Stimulated activated CD4-positive, alpha-beta T cell treated with anti-CD3 and anti-CD28 coated beads, Interleukin-15, amount 100 ng/mL, for 1 hour (primary cell): ENCODE data around the gene CBX6.
"Not testable (repeated sequence)": the region's sequence is repeated elsewhere in the genome, so short reads cannot be mapped to it uniquely, and the experiment has no call there.

Experiments
- DNase-seq, 2 donors: peaks; one replicate each; pipeline ENCODE4 v3.0.0-alpha.2; 2020; ENCODE audit warnings: low read depth in 1 of 2, low spot score in 1 of 2

The CBX6 gene

DNA sequence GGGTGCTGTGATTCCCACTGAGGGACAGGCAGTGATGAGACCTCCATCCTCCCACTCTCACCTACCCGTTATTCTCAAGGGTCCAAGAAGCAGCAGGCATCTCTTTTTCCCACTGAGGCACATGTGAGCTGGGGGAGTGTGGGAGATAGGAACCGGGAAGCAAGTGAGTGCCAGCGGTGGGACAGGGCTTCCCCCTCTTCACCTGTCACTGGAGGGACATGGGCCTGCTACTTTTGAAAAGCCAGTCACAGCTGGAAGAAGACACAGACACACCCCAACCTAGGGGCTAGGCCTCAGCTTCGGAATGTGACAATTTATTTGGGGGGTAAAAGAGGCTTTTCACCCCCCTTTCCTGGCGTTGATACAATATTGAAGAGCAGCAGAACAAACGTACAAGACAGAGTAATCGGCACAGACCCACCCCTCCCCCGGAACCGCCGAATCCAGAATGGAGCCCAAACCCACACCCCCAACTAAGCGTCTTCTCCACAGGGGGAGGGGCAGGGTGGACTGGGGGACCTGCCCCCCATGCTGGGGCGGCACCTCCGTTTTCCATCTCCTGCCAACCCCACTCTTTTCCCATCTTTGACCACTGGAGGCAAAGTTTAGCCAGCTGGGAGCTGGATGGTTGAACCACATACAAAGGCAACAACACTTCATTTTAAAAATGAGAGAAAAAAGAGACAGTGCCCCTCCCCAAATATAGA lies 10.7 kb downstream of the CBX6 start:
- DNase-seq, result no peak

DNA sequence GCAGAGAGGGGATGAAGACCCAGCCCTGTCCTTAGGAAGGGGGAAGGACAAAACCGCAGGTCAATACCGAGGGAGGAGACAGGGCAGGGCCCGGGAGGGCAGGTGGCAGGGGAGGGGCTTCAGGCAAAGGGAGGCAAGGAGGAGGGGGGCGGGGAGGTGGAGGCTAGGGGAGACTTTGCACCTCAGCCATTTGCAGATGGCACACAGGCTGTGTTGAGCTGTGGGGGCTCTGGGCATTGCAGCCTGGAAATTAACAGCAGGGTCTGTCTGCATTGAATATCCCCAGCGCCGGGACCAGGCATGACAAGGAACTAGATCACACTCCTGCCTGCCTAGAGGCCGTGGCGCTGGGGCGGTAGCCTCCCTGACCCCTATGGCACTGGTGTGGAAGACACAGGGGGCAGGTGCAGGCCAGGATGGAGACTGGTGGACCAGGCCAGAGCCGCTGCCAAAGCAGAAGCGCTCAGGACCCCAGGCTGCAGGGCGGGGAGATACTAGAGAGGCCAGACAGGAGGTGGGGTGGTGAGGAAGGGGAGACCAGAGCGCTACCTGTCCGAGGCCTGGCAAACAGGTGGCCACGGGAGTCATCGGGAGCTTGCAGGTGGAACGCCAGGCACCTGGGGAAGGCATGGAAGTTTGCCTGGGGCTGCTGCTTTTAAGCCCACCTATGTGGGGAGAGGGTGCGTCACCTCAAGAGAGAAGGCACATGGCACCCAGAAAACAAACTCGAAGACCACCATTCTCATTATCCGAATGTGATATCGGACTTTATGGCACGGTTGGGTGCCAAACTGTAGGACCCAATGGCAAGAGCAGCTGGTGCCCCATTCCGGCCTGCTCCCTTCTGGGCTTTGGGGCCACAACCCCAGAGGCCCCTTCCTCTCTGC lies 11.5 kb downstream of the CBX6 start:
- no peak for DNase-seq

DNA sequence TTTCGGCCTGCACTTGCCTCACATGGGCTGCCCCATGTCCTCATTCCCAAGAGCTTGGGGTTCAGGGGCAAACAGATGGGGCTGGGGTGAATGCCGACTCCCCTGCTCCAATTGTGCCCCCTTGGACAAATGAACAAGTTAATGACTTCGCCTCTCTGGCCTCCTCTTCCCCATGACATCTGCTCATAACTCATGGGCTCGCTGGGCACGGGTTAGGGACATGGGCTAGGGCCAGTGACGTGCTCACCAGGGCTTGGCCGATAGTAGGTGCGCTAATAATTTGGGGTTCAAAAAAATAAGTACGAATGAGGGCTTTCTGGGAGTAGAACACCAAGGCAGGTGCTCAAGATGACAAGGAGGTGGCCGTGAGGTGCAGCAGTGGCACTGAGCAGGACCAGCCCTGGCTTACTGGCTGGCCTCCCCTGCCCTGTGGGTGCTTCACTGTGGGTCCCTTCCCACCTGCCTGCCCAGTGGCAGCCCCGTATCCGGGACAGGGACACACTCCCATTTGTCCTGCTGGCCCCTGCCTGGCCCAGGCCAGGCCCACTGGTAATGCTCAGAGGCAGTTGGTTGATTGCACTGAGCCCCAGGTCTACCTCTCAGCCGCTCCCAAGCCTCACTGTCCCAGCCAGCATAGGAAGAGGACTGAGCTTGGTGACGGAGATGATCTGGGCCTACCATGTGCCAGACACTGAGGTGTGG lies 12.3 kb downstream of the CBX6 start:
- DNase-seq, result no peak

DNA sequence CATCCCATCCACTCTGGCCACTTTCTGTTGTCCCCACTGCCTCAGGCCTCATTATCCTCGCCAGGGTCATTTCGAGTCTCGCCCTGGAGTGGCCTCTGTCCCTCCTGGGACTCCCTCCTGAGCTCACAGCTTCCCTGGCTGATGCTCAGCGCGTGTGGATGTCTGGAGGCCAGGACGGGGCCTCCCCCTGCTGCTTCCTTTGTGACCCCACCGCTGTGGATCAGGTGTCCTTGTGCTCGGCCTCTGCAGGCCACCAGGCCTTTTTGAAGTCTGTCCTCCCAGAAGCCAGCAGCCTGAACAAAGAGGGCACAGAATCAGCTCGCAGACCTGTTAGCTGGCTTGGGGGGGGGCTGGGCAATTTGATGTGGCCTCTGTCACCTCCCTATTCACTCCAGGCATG lies 13.5 kb downstream of the CBX6 start:
- DNase-seq, result no peak

DNA sequence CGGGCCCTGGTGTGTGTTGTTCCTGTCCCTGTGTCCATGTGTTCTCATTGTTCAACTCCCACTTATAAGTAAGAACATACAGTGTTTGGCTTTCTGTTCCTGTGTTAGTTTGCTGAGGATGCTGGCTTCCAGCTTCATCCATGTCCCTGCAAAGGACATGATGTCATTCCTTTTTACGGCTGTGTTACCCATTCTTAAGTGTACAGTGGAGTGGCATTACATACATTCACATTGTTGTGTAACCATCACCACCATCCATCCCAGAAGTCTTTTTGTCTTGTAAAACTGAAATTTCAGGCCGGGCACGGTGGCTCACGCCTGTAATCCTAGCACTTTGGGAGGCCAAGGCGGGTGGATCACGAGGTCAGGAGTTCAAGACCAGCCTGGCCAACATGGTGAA lies 17.5 kb downstream of the CBX6 start:
- not testable (repeated sequence) for DNase-seq

DNA sequence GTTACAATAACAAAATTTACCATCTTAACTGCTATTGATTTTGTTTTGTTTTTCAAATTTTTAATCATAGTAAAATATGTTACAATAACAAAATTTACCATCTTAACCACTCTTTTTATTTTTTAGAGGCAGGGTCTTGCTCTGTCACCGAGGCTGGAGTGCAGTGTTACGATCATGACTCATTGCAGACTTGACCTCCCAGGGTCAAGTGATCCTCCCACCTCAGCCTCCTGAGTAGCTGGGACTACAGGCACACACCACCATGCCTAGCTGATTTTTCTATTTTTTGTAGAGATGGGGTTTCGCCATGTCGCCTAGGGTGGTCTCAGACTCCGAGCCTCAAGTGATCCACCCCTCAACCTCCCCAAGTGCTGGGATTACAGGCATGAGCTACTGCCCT lies 18.1 kb downstream of the CBX6 start:
- not testable (repeated sequence) for DNase-seq

DNA sequence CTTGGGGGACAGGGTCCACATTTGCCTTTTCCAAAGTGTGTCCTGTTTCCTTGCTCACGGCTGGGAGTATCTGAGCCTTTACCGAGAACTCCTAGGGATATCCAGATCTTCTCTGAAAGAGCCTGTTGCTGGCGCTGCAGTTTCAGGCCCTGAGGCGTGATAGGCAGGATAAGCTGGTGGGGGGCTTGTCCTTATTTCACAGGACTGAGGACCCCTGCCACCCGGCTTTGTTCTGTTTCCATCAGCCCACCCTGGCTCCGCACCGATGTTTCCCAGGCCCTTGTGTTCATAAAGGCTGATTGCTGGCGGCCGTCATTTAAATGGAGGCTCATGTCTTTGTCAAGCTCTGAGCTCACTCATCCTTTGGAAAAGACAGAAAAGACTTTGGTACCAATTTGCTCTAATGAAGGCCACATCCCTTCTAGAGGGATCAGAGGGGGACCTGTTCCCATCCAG lies 18.8 kb downstream of the CBX6 start:
- DNase-seq, result no peak

DNA sequence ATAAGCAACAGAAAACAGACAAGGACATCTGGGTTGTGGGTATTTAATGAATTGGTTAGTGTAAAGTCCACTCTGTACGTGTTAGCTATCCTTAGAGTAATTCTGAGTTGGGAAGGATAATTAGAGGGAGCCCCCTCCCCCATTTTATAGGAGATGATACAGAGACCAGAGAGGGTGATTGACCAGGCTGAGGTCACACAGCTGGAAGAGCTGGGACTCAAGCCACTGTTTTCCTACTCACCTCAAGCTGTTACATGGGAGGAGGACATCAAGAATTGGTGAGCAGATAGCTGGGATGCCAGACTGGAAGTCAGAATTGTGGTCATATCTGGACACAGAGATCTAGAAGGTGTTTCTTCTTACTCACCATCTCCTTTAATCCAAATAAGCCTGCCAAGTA lies 19.5 kb downstream of the CBX6 start:
- no peak for DNase-seq

DNA sequence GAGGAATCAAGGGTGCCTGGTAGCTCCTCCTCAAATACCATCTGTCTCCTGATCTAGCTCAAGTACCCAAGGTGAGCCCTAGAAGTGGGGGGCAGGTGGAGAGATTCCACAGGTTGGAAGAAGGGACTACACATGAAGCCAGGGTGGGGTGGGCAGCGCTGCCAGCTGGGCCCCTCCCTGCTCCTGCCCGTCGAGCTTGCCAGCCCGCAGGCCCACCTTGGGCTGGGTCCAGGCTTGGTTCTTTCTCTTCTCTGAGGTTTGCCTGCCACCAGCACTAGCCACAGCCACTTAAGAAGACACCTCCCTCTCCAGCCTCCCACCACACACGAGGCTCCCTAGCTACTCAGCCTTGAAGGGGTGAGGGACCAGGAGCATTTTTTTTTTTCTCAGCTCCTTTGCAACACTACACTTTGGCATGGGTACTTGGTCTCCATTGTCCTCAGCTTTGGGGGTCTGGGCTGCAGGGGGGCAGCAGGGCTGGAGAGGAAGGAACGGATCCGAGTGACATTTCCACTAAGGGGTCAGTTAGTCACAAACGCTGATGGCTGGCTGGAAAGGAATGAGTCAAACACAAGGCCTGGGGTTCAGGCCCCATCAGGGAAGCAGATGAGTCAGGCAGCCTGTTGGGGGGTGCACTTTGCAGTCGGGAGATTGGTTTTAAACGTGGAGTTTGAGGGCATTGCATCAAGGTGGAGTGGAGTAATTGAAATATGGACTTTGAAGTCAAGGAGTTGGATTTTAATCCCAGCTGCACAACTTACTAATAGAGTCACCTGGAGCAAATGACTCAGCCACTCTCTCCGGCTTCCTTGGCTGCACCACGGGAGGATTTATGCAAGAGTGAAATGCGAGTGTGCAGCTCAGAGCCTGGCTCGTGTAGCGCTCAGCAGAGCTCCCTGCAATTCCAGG lies 20.8 kb downstream of the CBX6 start:
- DNase-seq, result no peak

DNA sequence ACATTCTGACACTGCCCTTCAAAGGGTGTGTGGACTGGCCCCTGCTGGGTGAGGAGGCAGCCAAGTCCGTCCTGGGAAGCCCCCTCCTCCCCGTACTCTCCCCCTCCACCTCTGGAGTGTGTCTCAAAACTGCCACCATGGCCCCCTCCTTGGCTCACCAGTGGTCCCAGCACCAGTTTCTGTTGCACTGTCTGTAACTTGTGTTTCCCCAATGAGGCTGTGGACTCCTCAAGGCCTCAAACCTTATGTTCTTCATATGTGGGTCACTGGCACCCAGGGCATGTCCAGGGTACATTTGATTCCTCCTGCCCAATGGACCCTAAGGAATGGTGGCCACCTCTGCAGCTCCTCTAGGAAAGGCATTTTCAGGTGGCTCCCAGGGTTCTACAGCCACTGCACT lies 21.6 kb downstream of the CBX6 start:
- DNase-seq, result no peak

DNA sequence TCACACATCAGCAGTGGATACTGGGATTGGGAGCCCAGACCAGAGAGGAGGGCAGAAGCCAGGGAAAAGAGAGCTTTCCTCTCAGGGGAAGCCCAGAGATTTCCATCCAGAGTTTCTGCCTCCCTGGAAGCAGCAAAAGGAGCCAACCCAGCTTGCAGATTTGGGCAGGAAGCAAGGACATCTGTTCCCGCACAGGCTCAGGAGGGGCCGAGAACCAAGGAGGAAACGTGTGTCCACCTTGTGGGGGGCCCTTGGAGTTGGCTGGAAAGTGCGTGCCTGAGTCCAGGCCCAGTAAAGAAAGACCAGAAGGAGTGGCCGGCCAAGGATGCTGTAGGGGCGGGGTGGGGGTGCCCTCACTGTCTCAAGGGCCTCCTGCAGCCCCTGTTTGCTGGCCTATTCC lies 22.2 kb downstream of the CBX6 start:
- DNase-seq, result no peak

DNA sequence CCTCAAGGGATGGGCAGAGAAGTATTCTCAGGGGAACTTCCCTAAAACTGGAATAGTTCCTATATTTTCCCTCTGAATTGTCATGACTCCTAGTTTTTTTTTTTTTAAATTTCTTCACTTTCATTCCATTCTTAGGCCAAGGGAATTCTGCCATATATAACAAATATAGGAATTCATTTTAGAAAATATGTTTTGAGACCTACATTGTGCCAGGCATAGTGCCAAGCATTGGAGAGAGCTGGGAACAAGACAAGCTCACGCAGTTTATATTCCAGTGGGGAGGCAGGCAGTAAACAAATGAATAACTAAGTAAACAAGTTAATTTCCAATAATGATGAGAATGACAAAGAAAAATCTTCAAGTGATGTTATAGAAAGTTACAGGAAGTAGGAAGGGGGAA lies 25.6 kb downstream of the CBX6 start:
- no peak for DNase-seq

DNA sequence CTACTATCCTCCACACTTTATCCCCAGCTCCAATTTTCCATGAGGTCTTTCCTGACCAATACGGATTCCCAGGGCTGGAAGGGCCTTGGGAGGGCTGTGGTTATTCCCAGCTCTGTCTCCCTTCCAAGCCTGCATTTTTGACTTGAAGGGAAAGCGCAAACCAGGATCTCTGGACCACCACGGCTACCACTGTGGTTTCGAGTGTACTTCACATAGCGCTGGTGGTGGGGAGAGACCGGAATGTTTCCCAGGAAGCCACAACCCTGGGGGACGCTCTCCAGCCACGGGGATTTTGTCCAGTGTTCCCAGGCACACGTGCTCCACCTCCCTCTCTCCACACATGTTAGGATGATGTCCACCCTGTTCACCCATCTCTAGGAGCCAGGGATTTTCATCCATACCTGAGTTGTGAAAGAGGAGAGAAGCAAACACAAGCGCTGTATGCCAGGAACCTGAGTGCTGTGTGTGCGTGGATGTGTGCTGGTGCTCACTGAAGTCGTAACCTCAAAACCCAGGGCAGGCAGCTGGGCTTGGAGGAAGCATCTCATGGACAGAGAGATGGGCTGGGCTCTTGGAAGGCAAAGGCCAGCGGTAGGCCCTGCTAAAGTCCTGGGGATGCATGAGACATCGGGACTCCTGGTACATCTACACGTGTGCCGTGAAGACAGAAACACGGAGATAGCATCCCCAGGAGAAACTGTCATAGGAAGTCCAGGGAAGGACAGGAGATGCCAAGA lies 26.8 kb downstream of the CBX6 start:
- no peak for DNase-seq

DNA sequence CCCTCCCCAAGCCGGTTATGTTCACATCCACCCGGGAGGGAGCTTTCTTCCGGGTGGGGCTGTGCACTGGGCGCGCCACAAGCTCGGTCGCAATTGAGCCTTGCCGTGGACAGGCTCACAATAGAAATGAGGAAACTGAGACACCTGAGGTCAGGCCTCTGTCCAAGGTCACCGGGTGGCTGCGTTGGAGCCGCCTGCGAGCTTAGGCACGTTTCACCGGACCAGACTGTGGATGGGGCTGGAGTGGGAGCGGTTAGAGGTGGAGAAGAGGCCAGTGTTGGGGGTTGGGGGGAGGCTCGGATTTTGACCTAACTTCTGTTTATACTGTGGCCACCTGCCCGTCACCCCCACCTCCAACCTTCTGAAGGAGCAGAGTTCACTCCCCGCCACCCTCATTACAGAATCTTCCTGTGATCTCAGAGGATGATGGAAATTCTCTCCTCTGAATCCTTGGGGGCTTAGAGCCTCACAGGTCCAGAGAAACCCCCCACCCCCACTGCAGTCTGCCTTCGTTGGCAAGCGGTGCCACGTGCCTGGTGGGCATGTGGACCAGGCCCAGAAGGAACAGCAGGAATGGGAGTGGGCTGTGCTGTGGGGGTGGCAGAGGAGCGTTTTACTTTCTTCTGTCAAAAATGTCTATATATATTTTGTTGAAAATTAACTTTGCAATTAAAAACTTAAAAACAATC lies 27.6 kb downstream of the CBX6 start:
- DNase-seq, result no peak

DNA sequence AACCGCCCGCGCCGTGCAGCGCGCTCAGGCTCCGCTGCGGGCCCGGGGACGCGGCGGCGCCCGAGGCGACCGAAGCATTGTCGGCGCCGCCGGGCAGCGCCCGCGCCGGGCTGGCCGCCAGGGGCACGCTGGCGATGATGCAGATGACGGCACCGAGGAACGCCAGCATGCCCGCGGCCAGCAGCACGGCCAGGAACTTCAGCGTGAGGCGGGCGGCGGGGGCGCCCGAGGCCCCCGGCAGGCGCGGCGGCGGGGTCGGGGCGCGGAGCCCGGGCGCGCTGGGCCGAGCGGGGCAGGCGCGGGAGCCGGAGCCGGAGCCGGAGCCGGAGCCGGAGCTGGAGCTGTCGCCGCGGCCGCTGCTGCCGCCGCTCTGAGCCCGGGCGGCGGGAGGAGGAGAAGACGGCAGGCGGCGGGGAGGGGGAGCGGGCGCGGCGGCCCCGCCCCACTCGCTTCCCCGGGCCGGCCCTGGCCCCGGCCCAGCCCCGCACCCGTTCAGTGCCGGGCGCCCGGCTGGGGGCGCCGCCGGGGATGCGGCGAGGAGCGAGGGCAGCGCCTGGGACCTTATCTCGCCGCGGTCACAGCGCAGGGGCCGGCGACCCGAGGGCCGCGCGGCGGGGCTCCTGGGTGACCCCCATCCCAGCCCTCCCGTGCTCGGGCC lies 28.2 kb downstream of the CBX6 start, which contains the start of gene NPTXR:
NPTXR (minus strand) TSS at position 372 of the 658 bp plus-strand sequence.
- DNase-seq, result no peak

DNA sequence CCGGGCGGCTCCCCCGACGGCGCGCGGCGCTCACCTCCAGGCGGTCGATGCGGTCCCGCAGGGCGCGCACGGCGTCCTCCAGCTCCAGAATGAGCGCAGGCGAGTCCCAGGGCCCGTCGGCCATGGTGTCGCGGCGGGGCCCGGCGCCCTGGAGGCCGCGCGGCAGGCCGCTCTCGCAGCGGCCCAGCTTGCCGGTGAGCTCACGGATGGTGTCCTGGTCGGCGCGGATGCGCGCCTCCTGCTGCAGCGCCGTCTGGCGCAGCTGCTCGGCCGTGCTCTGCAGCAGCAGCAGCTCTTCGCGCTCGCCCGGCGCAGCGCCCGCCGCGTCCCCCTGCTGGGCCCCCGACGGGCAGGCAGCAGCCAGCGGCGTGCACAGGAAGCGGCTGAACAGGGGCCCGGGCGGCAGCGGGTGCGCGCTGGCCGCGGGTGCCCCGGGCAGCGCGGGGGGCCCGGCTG lies 28.8 kb downstream of the CBX6 start:
- DNase-seq, result peak; percentile 11 to 41

DNA sequence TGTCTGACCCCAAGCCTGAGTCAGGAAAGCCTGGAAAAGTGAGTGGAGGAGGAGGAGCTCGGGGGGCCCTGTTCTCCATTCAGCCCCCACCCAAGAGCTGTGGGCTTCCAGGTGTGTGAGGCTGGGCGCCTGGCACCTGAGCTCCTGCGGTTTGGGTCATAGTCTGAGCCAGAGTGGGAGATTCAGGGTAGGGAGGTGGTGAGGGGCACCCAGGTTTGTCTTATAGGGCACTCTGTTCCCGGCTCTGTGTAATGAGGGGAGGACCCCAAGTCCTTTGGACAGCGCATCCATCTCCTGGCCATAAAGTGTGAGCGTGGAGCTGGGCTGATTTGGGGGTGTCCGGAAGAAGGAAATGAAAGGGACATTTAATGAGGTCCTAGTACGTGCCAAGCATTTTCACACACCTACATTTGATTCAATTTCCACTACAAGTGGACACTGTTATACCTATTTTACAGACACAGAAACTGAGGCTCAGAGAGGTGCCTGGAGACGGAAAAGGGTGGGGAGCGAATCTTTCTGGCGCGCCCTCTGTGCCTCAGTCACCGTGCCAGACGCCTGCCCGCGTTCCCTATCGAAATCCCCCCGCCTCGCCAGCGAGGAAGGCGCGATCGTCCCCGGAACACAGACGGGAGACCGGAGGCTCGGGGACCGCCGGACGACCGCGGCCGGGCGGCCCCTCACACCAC lies 29.4 kb downstream of the CBX6 start:
- DNase-seq, result no peak

DNA sequence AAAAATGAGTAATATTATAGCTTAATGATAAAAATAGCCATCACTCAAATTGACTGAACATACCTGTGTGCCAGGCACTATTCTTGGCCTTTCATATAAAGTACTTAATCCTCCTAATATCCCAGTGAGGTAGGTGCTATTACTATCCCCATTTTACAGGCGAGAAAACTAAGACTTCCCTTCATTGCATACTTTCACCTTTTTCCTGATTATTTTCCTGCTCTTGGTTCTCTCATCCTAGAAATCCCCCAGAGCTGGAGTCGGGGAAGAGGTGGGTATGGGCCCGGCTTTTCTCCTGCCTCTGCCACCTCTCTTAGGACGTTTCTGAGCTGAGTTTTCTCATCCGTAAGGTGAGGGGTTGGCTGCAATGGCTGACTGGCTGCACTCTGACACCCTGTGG lies 30.4 kb downstream of the CBX6 start:
- no peak for DNase-seq
